ENCODE measurements around the gene SPTB.

GRCh38 chr14:64763801-64764621 is 115.7 kb downstream of the SPTB start:
- TF ChIP-seq CTCF (IDR thresholded peaks at IDR 0.05; ENCODE audit: insufficient read depth, low read length, poor library complexity, severe bottlenecking): no peak
- no peak for TF ChIP-seq EZH2phosphoT487 (conservative IDR thresholded peaks at IDR 0.05; ENCODE audit: low read length)

Data from SU-DHL-6 (cell line).